GM19035 (cell line): ENCODE data around the gene PIAS1.
A peak's percentile ranks its signal among the peaks of the same experiment; 100 is the strongest.
"Not testable (repeated sequence)": the region's sequence is repeated elsewhere in the genome, so short reads cannot be mapped to it uniquely, and the experiment has no call there.

ENCODE experiments used
- ATAC-seq: cut with Tn5 transposase; IDR thresholded peaks from one replicate; pipeline ENCODE4 v1.9.1; 2021; ENCODE audit not compliant: unreplicated experiment

PIAS1 gene

GRCh38 chr15:68053701-68054627, at the start of gene PIAS1:
PIAS1 (plus strand) TSS chr15:68054315; CDS start chr15:68054327, 12 bp downstream.
- ATAC-seq: peak; percentile 84

- ATAC-seq: not testable (repeated sequence)
These were observed 46.5 kb upstream of the PIAS1 start for GRCh38 chr15:68007642-68008041.

DNA sequence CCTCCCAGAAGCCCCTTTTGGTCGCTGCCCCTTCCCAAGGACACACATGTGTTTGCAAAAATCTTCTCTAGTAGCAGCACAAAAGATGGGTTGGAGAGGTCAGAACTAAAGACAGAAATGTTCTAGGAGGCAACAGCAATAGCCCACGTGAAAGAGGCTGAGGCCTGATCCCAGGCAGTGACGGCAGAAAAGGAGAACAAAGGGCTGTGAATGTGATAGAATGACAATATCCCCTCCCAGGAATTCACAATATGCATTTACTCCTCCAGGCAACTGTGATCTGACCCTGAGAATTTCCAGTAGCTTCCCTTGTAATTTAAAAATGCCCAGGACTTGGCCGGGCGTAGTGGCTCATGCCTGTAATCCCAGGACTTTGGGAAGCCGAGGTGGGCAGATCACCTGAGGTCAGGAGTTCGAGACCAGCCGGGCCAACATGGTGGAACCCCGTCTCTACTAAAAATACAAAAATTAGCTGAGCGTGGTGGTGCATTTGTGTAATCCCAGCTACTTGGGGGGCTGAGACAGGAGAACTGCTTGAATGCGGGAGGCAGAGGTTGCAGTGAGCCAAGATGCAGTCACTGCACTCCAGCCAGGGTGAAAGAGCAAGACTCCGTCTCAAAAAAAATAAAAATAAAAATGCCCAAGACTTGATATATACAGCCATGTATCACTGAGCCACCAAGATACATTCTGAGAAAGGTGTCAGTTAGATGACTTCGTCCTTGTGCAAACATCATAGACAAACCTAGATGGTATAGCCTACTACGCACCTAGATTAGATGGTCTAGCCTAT, 43.6 kb upstream of the PIAS1 start:
- ATAC-seq: no peak

DNA sequence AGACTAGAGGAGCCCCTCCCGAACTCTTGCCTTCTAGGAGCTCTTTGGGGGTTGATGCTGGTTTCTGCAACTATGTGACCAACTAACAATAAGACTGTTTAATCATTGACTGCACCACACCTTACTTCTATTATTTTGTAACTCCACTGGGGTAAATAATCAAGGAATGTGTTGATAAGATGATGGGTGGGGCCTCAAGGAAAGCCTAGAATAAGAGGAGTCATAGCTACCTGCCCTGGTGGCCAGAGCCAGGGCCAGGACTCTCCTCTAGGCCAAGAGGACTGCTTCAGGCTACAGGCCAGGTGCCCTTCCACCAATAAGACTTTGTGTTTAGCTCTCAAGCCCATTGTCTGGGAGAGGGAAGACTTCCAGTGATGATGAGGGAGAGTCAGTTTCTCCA, 41.2 kb upstream of the PIAS1 start:
- no peak for ATAC-seq

GRCh38 chr15:68014219-68014618, 39.9 kb upstream of the PIAS1 start:
- no peak for ATAC-seq

DNA sequence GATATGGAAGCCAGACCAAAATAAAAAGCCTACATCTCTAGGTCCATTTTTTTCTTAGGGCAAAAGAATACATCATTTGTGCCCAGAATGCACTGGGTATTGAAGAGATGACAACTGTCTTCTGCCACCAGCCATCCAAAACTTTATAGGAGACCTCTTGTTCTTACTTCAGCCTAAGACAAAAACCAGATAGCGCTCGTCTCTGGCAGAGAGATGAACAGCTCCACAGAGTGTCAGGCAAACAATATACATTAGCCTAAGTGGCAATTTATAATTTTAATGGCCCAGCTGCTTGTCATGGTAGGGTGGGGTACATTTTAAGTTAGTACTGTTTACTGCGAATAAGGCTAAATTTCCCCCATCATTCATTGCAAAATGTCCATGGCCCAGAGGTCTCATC, 38.9 kb upstream of the PIAS1 start:
- no peak for ATAC-seq

DNA sequence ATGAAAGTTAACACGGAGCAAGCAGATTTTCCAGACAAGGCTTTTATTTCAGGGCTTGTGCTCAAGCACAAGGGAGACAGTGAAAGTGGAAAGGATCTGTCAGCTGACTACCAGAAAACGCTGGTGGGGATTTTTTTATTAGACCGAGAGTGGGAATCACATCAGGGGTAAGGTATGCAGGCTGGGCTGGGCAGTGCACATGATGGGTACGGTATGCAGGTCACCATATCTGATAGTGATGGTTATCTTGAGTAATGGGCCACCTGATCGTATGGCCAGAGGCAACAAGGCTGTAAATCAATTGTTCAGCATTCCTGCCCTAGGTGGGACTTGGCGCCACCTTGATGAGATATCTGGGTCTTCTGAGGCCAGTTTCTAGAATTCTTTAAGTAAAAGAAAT, 36.9 kb upstream of the PIAS1 start:
- no peak for ATAC-seq

- no peak for ATAC-seq
These were observed 35.2 kb upstream of the PIAS1 start for GRCh38 chr15:68018797-68019444.

- ATAC-seq: no peak
These were observed 34.1 kb upstream of the PIAS1 start for GRCh38 chr15:68019814-68020525.

DNA sequence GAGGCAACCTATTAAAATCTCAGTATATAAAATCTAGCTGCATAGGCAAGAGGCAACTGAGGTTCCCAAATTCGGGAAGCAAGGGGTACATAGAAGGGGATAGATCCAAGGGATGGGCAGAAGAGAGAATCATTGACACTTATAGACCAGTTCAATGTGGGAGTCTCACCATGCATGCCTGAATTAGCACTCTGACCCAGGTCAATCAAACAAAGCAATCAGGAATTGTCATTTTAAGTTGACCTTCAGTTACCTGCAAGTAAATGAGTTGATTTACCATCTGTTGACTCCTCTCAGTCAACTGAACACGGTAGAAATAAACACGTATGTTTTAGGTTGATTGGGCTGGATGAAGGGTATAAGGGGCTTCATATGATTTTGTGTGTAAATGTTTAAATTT, 33.4 kb upstream of the PIAS1 start:
- no peak for ATAC-seq

GRCh38 chr15:68022061-68022460, 32.1 kb upstream of the PIAS1 start:
- ATAC-seq: no peak

DNA sequence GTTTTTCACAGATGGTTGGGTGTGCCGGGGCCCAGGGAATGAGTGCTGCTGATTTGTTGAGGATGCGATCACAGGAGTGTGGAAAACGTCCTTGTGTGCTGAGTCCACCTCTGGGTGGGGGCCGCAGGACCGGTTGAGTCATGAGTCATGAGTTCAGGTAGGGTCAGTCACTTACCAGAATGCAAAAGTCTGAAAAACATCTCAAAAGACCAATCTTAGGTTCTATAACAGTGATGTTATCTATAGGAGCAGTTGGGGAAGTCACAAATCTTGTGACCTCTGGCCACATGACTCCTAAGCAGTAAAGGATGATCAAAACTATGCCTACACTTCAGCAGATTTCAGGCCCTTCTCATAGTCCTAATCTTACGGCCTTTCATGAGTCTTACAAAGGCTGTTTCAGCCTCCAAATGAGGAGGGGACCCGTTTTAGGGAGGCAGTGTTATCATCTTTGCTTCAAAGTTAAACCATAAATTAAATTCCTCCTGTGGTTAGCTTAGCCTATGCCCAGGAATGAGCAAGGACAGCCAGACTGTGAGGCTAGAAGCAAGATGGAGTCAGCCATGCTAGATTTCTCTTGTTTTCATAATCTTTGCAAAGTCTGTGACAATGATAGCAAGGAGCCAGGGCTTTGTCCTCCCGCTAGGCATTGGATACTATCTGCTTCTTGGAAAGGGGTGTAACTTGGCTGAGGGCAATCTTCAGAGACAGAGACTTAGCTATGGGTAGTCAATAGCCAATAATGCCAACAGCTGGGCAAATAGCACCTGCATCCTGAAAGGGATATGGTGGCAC, 30.6 kb upstream of the PIAS1 start:
- no peak for ATAC-seq

GRCh38 chr15:68025835-68026424, 28.2 kb upstream of the PIAS1 start:
- ATAC-seq: no peak

GRCh38 chr15:68027388-68027787, 26.7 kb upstream of the PIAS1 start:
- ATAC-seq: no peak

DNA sequence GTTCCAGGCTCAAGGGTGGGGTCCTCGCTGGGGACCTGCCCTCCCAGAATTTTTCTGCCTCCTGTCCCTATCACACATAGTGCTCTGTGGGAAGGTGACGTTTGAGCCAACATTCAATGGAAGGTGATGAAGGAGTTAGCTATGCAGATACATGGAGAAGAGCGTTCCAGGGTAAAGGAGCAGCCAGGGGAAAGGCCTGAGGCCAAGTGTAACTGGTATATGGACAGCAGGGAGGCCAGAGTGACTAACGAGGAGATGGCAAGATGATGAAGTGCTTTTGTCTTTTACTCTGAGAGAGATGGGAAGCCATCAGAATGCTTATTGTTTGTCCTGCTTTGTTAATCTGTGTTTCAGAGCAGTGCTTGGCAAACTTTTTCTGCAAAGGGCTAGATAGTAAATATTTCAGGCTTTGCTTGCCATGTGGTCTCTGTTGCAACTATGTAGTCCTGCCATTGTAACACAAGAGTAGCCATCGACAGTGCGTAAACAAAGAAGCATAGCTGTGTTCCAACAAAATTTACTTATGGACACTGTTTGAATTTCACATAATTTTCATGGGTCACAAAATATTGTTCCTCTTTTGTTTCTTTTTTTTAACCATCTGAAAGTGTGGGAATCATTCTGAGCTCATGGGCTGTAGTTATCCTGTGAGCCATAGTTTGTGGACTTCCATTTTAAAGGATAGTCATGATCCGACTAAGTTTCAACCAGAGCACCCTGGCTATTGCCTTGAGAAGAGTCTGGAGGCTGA, 25.8 kb upstream of the PIAS1 start:
- no peak for ATAC-seq

- ATAC-seq: no peak
These were observed 25.3 kb upstream of the PIAS1 start for GRCh38 chr15:68028888-68029207.

GRCh38 chr15:68029959-68030358, 24.2 kb upstream of the PIAS1 start:
- ATAC-seq: no peak

DNA sequence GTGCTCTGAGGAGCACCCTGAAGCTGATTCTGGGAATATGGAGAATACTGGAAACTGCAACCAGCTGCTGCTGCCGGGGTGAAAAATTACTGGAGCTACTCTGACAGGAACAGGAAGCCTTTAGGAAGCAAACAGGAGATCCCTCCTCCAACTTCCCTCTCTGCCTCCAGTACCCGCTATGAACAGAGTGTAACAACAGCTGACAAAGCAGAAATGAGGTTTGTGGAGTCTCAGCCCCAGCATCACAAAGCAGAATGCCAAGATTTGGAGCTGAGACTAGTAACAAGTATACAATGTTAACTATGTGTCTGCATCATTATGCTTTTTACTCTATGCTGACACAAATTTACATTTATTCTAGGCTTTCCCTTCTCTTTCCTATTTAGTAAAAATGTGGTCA, 22.7 kb upstream of the PIAS1 start:
- ATAC-seq: no peak

GRCh38 chr15:68032672-68033071, 21.4 kb upstream of the PIAS1 start:
- ATAC-seq: no peak
